Tibial nerve (tissue), 4 donors: ENCODE results near the gene TRHDE. TPM values are rescaled to one million over a fixed set of nuclear protein-coding genes. Genes with fewer than 3 reads are reported as not detected.

Experiments
- DNase-seq, 2 donors: peaks; one replicate each; pipeline ENCODE4 v3.0.0-alpha.2; 2019; ENCODE audit warnings: low spot score in 2 of 2
- H3K27ac ChIP-seq, 4 donors: fragments of 200-600 bp; sonication (generic) in 3 of 4; one replicate each; pipeline ENCODE4 v1.5.1; 2017 to 2019; ENCODE audit warnings: mild to moderate bottlenecking in 1 of 4
- H3K27me3 ChIP-seq, 2 donors: fragments of 200-600 bp; sonication (generic) in 1 of 2; one replicate each; pipeline versions ENCODE4 v1.5.1 to v1.6.0; 2017 to 2019
- H3K36me3 ChIP-seq, 3 donors: fragments of 200-600 bp; sonication (generic); one replicate each; pipeline ENCODE4 v1.5.1; 2018 to 2019
- H3K4me1 ChIP-seq, 4 donors: fragments of 200-600 bp; sonication (generic) in 3 of 4; one replicate each; pipeline ENCODE4 v1.5.1; 2017 to 2019
- H3K4me3 ChIP-seq, 4 donors: fragments of 200-600 bp; sonication (generic) in 3 of 4; one replicate each; pipeline ENCODE4 v1.5.1; 2017 to 2019; ENCODE audit warnings: mild to moderate bottlenecking in 1 of 4, moderate library complexity in 1 of 4
- H3K9me3 ChIP-seq, 4 donors: fragments of 200-600 bp; sonication (generic) in 3 of 4; one replicate each; pipeline ENCODE4 v1.5.1; 2017 to 2019
- CTCF ChIP-seq, 5 experiments: fragments of 200-600 bp in 3 of 5; fragments of 450-650 bp in 2 of 5; sonication (generic) in 3 of 5; IDR thresholded peaks; one replicate each; pipeline ENCODE4 v1.5.1; 2016 to 2019; ENCODE audit warnings: antibody characterized with exemption in 5 of 5, mild to moderate bottlenecking in 3 of 5, moderate library complexity in 2 of 5
- EP300 ChIP-seq, 2 donors: sonication (generic); formaldehyde crosslinking; IDR thresholded peaks; one replicate each; pipeline ENCODE4 v1.6.1; 2017; ENCODE audit warnings: antibody characterized with exemption in 2 of 2, mild to moderate bottlenecking in 1 of 2
- POLR2A ChIP-seq, 2 donors: fragments of 450-650 bp; IDR thresholded peaks; one replicate each; pipeline ENCODE4 v1.6.1; 2017; ENCODE audit warnings: antibody characterized with exemption in 2 of 2, mild to moderate bottlenecking in 2 of 2, moderate library complexity in 2 of 2
- WGBS, 2 donors: methylation state at CpG; one replicate each; pipeline ENCODE4 v1.1.5; 2018; 5-methylcytosine and 5-hydroxymethylcytosine counted together
- total RNA-seq, 4 donors: library from RNA; depleted of rRNA; stranded (reverse); fragments of >200 nt; gene quantifications; one replicate each; pipeline ENCODE4 v1.1.0, GENCODE V29; 2016

TRHDE gene
- total RNA-seq, 4 donors from 2014 or later = 0.98 to 11.1 (median 2.8) TPM

- no peaks in the 10 kb centered on the region for H3K36me3 ChIP-seq
- no peak for DNase-seq
- no peak overlapping the region for H3K27ac ChIP-seq
- H3K4me3 ChIP-seq = no peak overlapping the region
- no peaks in the 10 kb centered on the region for H3K9me3 ChIP-seq
- H3K27me3 ChIP-seq = no peaks in the 10 kb centered on the region
- WGBS, 2 donors = 55 to 76% methylated on average over 2 of the region's 2 CpGs
- no peaks in the 10 kb centered on the region for H3K4me1 ChIP-seq
- TF ChIP-seq CTCF (IDR thresholded peaks at IDR 0.05) = no peak
These were observed 271.8 kb downstream of the TRHDE start for GRCh38 chr12:72543777-72544467.

- Histone ChIP-seq H3K9me3 (no peaks in the 10 kb centered on the region), H3K27ac (no peak overlapping the region), H3K36me3 (no peaks in the 10 kb centered on the region), H3K4me1 (no peaks in the 10 kb centered on the region), H3K4me3 (no peak overlapping the region), H3K27me3 (no peaks in the 10 kb centered on the region)
- no peak for DNase-seq
- TF ChIP-seq EP300 (IDR thresholded peaks at IDR 0.05) = no peak
- no peak for TF ChIP-seq POLR2A (IDR thresholded peaks at IDR 0.05)
- no peak for TF ChIP-seq CTCF (IDR thresholded peaks at IDR 0.05)
- 48 to 58% methylated on average over 1 of the region's 1 CpG for WGBS, 2 donors
These were observed 273.9 kb downstream of the TRHDE start for GRCh38 chr12:72546106-72546505.

GRCh38 chr12:72547573-72547972 lies 275.4 kb downstream of the TRHDE start:
- TF ChIP-seq CTCF (IDR thresholded peaks at IDR 0.05) = no peak
- no peak for TF ChIP-seq EP300 (IDR thresholded peaks at IDR 0.05)
- no peak for TF ChIP-seq POLR2A (IDR thresholded peaks at IDR 0.05)
- DNase-seq = no peak
- Histone ChIP-seq H3K27ac (no peak overlapping the region), H3K27me3 (no peaks in the 10 kb centered on the region), H3K9me3 (no peaks in the 10 kb centered on the region), H3K36me3 (no peaks in the 10 kb centered on the region), H3K4me1 (no peaks in the 10 kb centered on the region), H3K4me3 (no peak overlapping the region)

GRCh38 chr12:72549184-72549583 lies 277.0 kb downstream of the TRHDE start:
- no peaks in the 10 kb centered on the region for H3K4me1 ChIP-seq
- DNase-seq = no peak
- H3K4me3 ChIP-seq = no peak overlapping the region
- H3K9me3 ChIP-seq = no peaks in the 10 kb centered on the region
- H3K27me3 ChIP-seq = no peaks in the 10 kb centered on the region
- WGBS, 2 donors = 98 to 100% methylated on average over 1 of the region's 1 CpG
- no peak overlapping the region for H3K27ac ChIP-seq
- H3K36me3 ChIP-seq = no peaks in the 10 kb centered on the region
- TF ChIP-seq POLR2A (IDR thresholded peaks at IDR 0.05) (no peak), EP300 (IDR thresholded peaks at IDR 0.05) (no peak), CTCF (IDR thresholded peaks at IDR 0.05) (no peak)

DNA sequence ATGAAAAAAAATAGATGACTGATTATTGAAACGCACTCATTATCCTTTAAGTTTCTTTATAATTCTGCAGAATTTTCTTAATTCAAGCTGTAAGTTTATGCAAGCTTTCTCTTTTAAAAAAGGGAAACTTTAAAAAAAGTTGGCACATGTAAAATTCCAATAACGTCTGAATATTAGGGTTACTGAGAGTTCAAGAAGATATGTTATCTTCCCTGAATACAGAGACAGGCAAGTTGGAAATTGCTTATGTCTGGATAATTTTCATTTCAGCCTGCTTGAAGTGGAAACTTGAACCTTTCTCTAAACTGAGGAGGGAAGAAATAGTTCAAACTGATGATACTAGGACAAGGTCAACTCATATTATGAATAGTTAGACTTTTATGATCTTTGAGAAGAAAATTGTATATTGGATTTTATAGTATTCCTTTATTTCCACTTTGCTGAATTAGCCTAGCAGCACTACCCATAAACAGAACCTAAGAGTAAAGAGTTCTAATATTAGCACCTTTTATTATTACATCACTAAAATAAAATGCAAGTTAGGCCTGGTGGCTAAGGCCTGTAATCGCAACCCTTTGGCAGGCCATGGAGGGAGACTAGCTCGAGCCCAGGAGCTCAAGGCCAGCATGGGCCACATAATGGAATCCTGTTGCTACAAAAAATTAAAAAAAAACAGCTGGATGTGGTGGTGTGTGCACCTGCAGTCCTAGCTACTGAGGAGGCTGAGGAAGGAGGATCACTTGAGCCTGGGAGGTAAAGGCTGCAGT lies 288.0 kb downstream of the TRHDE start:
- no peak overlapping the region for H3K27ac ChIP-seq
- no peak overlapping the region for H3K4me3 ChIP-seq
- H3K36me3 ChIP-seq = no peaks in the 10 kb centered on the region
- H3K9me3 ChIP-seq = peaks cover 0 to 3% (median 0%) of the 10 kb centered on the region in 4 donors
- no peaks in the 10 kb centered on the region for H3K4me1 ChIP-seq
- whole genome bisulfite sequencing, 2 donors = 59 to 68% methylated on average over 4 of the region's 4 CpGs
- DNase-seq = no peak
- H3K27me3 ChIP-seq = no peaks in the 10 kb centered on the region
- TF ChIP-seq CTCF (IDR thresholded peaks at IDR 0.05) (no peak), POLR2A (IDR thresholded peaks at IDR 0.05) (no peak), EP300 (IDR thresholded peaks at IDR 0.05) (no peak)
